Skeletal muscle tissue (tissue), 4 donors: ENCODE results near the gene BAZ1A. TPM values are rescaled to one million over a fixed set of nuclear protein-coding genes. Genes with fewer than 3 reads are reported as not detected.
"Not testable (repeated sequence)": the region's sequence is repeated elsewhere in the genome, so short reads cannot be mapped to it uniquely, and the experiment has no call there.

Experiments
- H3K27ac ChIP-seq: one replicate; pipeline ENCODE4 v1.7.0; 2013; ENCODE audit warnings: mild to moderate bottlenecking, low read depth, low read length, inconsistent platforms
- H3K27me3 ChIP-seq, 3 donors: one replicate each; pipeline ENCODE4 v1.7.0; 2013; ENCODE audit warnings: low read length in 3 of 3; ENCODE audit not compliant: control insufficient read depth in 3 of 3, insufficient read depth in 3 of 3
- H3K36me3 ChIP-seq, 3 donors: one replicate each; pipeline ENCODE4 v1.7.0; 2013; ENCODE audit warnings: low read length in 3 of 3; ENCODE audit not compliant: control insufficient read depth in 3 of 3, insufficient read depth in 3 of 3
- H3K4me1 ChIP-seq, 3 donors: one replicate each; pipeline ENCODE4 v1.7.0; 2013; ENCODE audit warnings: low read length in 3 of 3, mild to moderate bottlenecking in 3 of 3; ENCODE audit not compliant: control insufficient read depth in 3 of 3, insufficient read depth in 3 of 3
- H3K4me3 ChIP-seq, 3 donors: one replicate each; pipeline ENCODE4 v1.7.0; 2013; ENCODE audit warnings: low read length in 3 of 3
- H3K9ac ChIP-seq, 3 donors: one replicate each; pipeline ENCODE4 v1.7.0; 2013; ENCODE audit warnings: low read length in 3 of 3, mild to moderate bottlenecking in 3 of 3, moderate library complexity in 2 of 3, low read depth in 1 of 3
- H3K9me3 ChIP-seq, 3 donors: one replicate each; pipeline ENCODE4 v1.7.0; 2013; ENCODE audit warnings: low read length in 3 of 3; ENCODE audit not compliant: control insufficient read depth in 3 of 3
- total RNA-seq: library from RNA; depleted of rRNA; stranded (reverse); fragments of >200 nt; gene quantifications from one replicate; pipeline ENCODE4 v1.2.3, GENCODE V29; 2014
- donor health status: Osteomylitis.

Gene BAZ1A
- total RNA-seq, 1 donor from 2014 or later = 19.3 TPM

GRCh38 chr14:34826661-34827060 is 48.5 kb downstream of the BAZ1A start:
- Histone ChIP-seq H3K27ac (no peak overlapping the region), H3K36me3 (no peaks in the 10 kb centered on the region), H3K9ac (no peak overlapping the region), H3K27me3 (no peaks in the 10 kb centered on the region), H3K4me1 (no peaks in the 10 kb centered on the region), H3K9me3 (no peaks in the 10 kb centered on the region), H3K4me3 (no peak overlapping the region)

- no peaks in the 10 kb centered on the region for H3K9me3 ChIP-seq
- no peaks in the 10 kb centered on the region for H3K4me1 ChIP-seq
- no peak overlapping the region for H3K27ac ChIP-seq
- no peak overlapping the region for H3K4me3 ChIP-seq
- H3K9ac ChIP-seq = no peak overlapping the region
- no peaks in the 10 kb centered on the region for H3K27me3 ChIP-seq
- no peaks in the 10 kb centered on the region for H3K36me3 ChIP-seq
Observed at GRCh38 chr14:34824826-34825225, 50.3 kb downstream of the BAZ1A start.

GRCh38 chr14:34824256-34824655 is 50.9 kb downstream of the BAZ1A start:
- H3K27me3 ChIP-seq = no peaks in the 10 kb centered on the region
- H3K4me1 ChIP-seq = no peaks in the 10 kb centered on the region
- H3K9me3 ChIP-seq = no peaks in the 10 kb centered on the region
- peaks cover 0 to 3% (median 0%) of the 10 kb centered on the region in 3 donors for H3K36me3 ChIP-seq
- H3K9ac ChIP-seq = no peak overlapping the region
- no peak overlapping the region for H3K4me3 ChIP-seq
- no peak overlapping the region for H3K27ac ChIP-seq

GRCh38 chr14:34817768-34818167 is 57.4 kb downstream of the BAZ1A start:
- Histone ChIP-seq H3K36me3 (peaks cover 0 to 3% (median 0%) of the 10 kb centered on the region in 3 donors), H3K9me3 (no peaks in the 10 kb centered on the region), H3K27ac (no peak overlapping the region), H3K4me1 (no peaks in the 10 kb centered on the region), H3K27me3 (no peaks in the 10 kb centered on the region), H3K9ac (no peak overlapping the region), H3K4me3 (no peak overlapping the region)

DNA sequence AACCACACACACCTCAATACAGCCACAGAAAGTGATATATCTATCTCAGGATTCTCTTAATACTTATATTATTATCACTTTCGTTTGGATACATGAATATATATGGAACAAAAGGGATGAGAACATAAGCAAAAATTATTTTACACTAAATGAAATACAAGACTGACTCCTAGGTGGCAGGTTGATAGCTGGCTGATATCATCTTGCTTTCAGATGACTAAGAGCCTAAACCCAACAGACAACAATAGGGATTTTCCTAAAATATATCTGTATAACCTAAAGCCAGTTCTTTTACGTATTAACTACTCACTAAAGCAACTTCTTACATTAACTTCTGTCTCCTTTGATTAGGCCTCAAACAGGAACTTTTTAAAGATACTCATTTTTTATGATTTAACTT is 65.1 kb downstream of the BAZ1A start:
- Histone ChIP-seq H3K36me3 (peaks cover 0 to 6% (median 4%) of the 10 kb centered on the region in 3 donors), H3K27me3 (no peaks in the 10 kb centered on the region), H3K9ac (no peak overlapping the region), H3K9me3 (no peaks in the 10 kb centered on the region), H3K4me3 (no peak overlapping the region), H3K4me1 (no peaks in the 10 kb centered on the region), H3K27ac (no peak overlapping the region)

- no peaks in the 10 kb centered on the region for H3K4me1 ChIP-seq
- H3K27me3 ChIP-seq = no peaks in the 10 kb centered on the region
- peaks cover 6 to 10% (median 9%) of the 10 kb centered on the region in 3 donors for H3K36me3 ChIP-seq
- H3K9me3 ChIP-seq = no peaks in the 10 kb centered on the region
- no peak overlapping the region for H3K4me3 ChIP-seq
- H3K27ac ChIP-seq = no peak overlapping the region
- H3K9ac ChIP-seq = no peak overlapping the region
Observed at GRCh38 chr14:34806257-34806656, 68.9 kb downstream of the BAZ1A start.

DNA sequence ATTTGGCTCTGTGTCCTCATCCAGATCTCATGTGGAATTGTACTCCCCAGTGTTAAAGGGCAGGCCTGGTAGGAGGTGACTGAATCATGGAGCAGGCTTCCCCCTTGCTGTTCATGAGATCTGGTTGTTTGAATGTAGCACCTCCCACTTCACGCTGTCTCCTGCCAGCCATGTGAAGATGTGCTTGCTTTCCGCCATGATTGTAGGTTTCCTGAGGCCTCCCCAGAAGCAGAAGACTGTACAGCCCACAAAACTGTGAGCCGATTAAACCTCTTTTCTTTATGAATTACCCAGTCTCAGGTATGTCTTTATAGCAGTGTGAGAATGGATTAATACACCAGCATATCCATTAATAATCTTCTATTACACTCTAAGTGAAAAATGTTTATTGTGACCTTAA is 70.2 kb downstream of the BAZ1A start:
- peaks cover 3 to 17% (median 15%) of the 10 kb centered on the region in 3 donors for H3K36me3 ChIP-seq

DNA sequence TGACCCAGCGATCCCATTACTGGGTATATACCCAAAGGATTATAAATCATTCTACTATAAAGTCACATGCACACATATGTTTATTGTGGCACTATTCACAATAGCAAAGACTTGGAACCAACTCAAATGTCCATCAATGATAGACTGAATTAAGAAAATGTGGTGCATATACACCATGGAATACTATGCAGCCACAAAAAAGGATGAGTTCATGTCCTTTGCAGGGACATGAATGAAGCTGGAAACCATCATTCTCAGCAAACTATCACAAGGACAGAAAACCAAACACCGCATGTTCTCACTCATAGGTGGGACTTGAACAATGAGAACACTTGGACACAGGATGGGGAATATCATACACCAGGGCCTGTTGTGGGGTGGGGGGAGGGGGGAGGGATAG is 76.3 kb downstream of the BAZ1A start:
- H3K27me3 ChIP-seq, H3K9me3 ChIP-seq, H3K4me3 ChIP-seq, H3K9ac ChIP-seq, H3K4me1 ChIP-seq, H3K27ac ChIP-seq: not testable (repeated sequence)
- peaks cover 4 to 24% (median 16%) of the 10 kb centered on the region in 3 donors for H3K36me3 ChIP-seq

More for the DNA sequence above, 70.2 kb downstream of the BAZ1A start:
- Histone ChIP-seq H3K9me3 (no peaks in the 10 kb centered on the region), H3K4me1 (no peaks in the 10 kb centered on the region), H3K27ac (no peak overlapping the region), H3K9ac (no peak overlapping the region), H3K4me3 (no peak overlapping the region), H3K27me3 (no peaks in the 10 kb centered on the region)

GRCh38 chr14:34797747-34798583 is 77.2 kb downstream of the BAZ1A start:
- no peaks in the 10 kb centered on the region for H3K27me3 ChIP-seq
- H3K4me1 ChIP-seq = no peaks in the 10 kb centered on the region
- no peak overlapping the region for H3K9ac ChIP-seq
- H3K36me3 ChIP-seq = peaks cover 4 to 24% (median 16%) of the 10 kb centered on the region in 3 donors
- H3K4me3 ChIP-seq = no peak overlapping the region
- H3K27ac ChIP-seq = no peak overlapping the region
- no peaks in the 10 kb centered on the region for H3K9me3 ChIP-seq

GRCh38 chr14:34796902-34797301 is 78.3 kb downstream of the BAZ1A start:
- no peaks in the 10 kb centered on the region for H3K27me3 ChIP-seq
- no peaks in the 10 kb centered on the region for H3K4me1 ChIP-seq
- H3K4me3 ChIP-seq = no peak overlapping the region
- H3K9me3 ChIP-seq = no peaks in the 10 kb centered on the region
- no peak overlapping the region for H3K27ac ChIP-seq
- no peak overlapping the region for H3K9ac ChIP-seq
- peaks cover 4 to 24% (median 14%) of the 10 kb centered on the region in 3 donors for H3K36me3 ChIP-seq
